ENCODE data around the gene DENND6A. TPM values are rescaled to one million over a fixed set of nuclear protein-coding genes. Genes with fewer than 3 reads are reported as not detected.
"Not testable (repeated sequence)": the region's sequence is repeated elsewhere in the genome, so short reads cannot be mapped to it uniquely, and the experiment has no call there.

DENND6A gene
- total and polyA plus RNA-seq, 4 donors: 8.2 to 53.8 (median 18.9) TPM

DNA sequence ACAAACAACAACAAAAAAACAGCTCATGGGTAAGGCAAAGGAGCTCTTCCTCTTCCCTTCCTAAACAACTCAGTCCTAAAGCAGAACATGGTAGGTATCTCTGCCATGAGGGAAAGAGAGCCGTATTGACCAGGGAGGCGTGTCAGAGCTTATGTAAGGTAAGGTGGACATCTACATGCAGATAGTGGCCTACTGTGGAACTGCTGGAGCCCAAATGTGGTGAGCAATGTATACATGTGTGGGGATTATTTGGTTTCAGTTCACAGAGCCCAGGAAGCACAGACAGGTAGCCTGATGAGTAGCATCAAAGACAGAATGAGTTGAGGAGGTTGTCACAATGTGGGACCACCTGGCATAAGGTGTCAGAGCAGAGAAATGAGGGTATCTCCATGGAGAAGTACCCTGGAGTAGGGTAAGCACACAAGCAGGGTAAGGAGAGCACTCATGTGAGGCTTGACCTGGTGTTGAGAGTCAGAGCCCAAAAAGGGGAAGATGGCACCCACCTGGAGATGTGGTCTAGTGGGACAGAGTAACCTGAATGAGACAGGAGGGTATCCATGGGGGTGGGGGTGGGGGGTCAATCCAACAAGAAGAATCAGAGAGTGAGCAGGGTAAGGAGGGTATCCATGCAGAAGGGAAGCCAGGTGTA, 45.5 kb downstream of the DENND6A start:
- WGBS, 2 donors: 83 to 89% methylated on average over 2 of the region's 2 CpGs
- no peaks in the 10 kb centered on the region for H3K27me3 ChIP-seq (ENCODE audit: control insufficient read depth in 3 of 3, insufficient read depth in 3 of 3, low read length in 2 of 3)
- H3K4me1 ChIP-seq (ENCODE audit: control insufficient read depth in 5 of 5, insufficient read depth in 5 of 5, low read length in 5 of 5): no peaks in the 10 kb centered on the region
- peaks cover 0 to 4% (median 0%) of the 10 kb centered on the region in 4 donors for H3K9me3 ChIP-seq (ENCODE audit: control insufficient read depth in 4 of 4, insufficient read depth in 3 of 4, low read length in 3 of 4)
- H3K36me3 ChIP-seq (ENCODE audit: control insufficient read depth in 4 of 4, insufficient read depth in 4 of 4, low read length in 4 of 4): peaks cover 15 to 30% (median 19%) of the 10 kb centered on the region in 4 donors
- TF ChIP-seq, protein P1, sequence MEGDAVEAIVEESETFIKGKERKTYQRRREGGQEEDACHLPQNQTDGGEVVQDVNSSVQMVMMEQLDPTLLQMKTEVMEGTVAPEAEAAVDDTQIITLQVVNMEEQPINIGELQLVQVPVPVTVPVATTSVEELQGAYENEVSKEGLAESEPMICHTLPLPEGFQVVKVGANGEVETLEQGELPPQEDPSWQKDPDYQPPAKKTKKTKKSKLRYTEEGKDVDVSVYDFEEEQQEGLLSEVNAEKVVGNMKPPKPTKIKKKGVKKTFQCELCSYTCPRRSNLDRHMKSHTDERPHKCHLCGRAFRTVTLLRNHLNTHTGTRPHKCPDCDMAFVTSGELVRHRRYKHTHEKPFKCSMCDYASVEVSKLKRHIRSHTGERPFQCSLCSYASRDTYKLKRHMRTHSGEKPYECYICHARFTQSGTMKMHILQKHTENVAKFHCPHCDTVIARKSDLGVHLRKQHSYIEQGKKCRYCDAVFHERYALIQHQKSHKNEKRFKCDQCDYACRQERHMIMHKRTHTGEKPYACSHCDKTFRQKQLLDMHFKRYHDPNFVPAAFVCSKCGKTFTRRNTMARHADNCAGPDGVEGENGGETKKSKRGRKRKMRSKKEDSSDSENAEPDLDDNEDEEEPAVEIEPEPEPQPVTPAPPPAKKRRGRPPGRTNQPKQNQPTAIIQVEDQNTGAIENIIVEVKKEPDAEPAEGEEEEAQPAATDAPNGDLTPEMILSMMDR (IDR thresholded peaks at IDR 0.05; ENCODE audit: control extremely low read depth, extremely low read depth): no peak
- DNase-seq (no peak), ATAC-seq (ENCODE audit: insufficient read depth, low FRiP score) (no peak)
- no peak overlapping the region for H3K4me3 ChIP-seq
- H3K27ac ChIP-seq (ENCODE audit: low read depth in 1 of 2, low read length in 1 of 2): no peak overlapping the region
- peak overlapping the region in 1 of 2 donors; percentile 49 for H3K9ac ChIP-seq (ENCODE audit: insufficient read depth in 1 of 2, low read length in 2 of 2)

DNA sequence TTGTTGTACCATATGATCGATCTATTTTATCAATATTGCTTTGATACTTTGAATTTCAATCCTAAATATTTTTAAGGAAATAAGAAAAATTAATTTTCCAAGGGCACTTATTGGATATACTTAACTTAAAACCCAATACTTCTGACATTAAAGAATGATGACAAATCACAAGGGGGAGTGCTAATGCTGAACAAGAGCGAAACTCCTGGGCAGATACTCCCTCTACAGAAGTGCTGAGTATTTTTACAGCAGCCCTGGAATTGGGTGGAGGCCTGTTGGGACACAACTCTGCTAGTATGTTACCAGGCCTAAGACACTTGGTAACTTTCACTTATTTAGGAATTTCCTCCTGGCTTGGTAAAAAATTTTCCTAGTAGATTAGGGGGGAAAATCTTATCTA, 46.2 kb downstream of the DENND6A start:
- H3K4me3 ChIP-seq: no peak overlapping the region
- 88 to 91% methylated on average over 2 of the region's 2 CpGs for WGBS, 2 donors
- no peaks in the 10 kb centered on the region for H3K4me1 ChIP-seq (ENCODE audit: control insufficient read depth in 5 of 5, insufficient read depth in 5 of 5, low read length in 5 of 5)
- ATAC-seq (ENCODE audit: insufficient read depth, low FRiP score): no peak
- H3K9me3 ChIP-seq (ENCODE audit: control insufficient read depth in 4 of 4, insufficient read depth in 3 of 4, low read length in 3 of 4): peaks cover 0 to 4% (median 0%) of the 10 kb centered on the region in 4 donors
- no peak overlapping the region for H3K9ac ChIP-seq (ENCODE audit: insufficient read depth in 1 of 2, low read length in 2 of 2)
- no peak overlapping the region for H3K27ac ChIP-seq (ENCODE audit: low read depth in 1 of 2, low read length in 1 of 2)
- peak in 2 of 3 donors; percentile 20 to 23 for DNase-seq
- H3K27me3 ChIP-seq (ENCODE audit: control insufficient read depth in 3 of 3, insufficient read depth in 3 of 3, low read length in 2 of 3): no peaks in the 10 kb centered on the region
- peaks cover 16 to 28% (median 19%) of the 10 kb centered on the region in 4 donors for H3K36me3 ChIP-seq (ENCODE audit: control insufficient read depth in 4 of 4, insufficient read depth in 4 of 4, low read length in 4 of 4)
- TF ChIP-seq, protein P1 (IDR thresholded peaks at IDR 0.05; ENCODE audit: control extremely low read depth, extremely low read depth): no peak

DNA sequence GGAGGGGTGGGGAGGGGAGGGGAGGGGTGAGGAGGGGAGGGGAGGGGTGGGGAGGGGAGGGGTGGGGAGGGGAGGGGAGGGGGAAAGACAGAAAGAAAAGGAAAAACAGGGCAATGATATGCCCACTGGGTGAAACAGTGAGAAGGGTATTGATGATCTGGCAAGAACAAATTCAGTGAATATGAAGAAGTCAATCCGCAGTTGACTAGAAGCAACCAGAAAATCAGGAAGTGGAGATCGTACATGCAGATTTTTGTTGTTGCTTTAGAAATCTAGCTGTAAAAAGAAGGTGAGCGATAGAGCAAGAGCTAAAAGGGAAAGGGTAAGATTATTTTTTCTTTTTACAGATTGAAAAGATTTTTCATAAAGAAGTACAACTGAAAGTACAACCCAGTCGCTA, 48.1 kb downstream of the DENND6A start:
- H3K27me3 ChIP-seq (ENCODE audit: control insufficient read depth in 3 of 3, insufficient read depth in 3 of 3, low read length in 2 of 3): no peaks in the 10 kb centered on the region
- WGBS, 2 donors: 76 to 93% methylated on average over 4 of the region's 4 CpGs
- peaks cover 11 to 31% (median 19%) of the 10 kb centered on the region in 4 donors for H3K36me3 ChIP-seq (ENCODE audit: control insufficient read depth in 4 of 4, insufficient read depth in 4 of 4, low read length in 4 of 4)
- H3K4me3 ChIP-seq: no peak overlapping the region
- peaks cover 0 to 4% (median 0%) of the 10 kb centered on the region in 4 donors for H3K9me3 ChIP-seq (ENCODE audit: control insufficient read depth in 4 of 4, insufficient read depth in 3 of 4, low read length in 3 of 4)
- DNase-seq (no peak), ATAC-seq (ENCODE audit: insufficient read depth, low FRiP score) (no peak)
- no peaks in the 10 kb centered on the region for H3K4me1 ChIP-seq (ENCODE audit: control insufficient read depth in 5 of 5, insufficient read depth in 5 of 5, low read length in 5 of 5)
- no peak overlapping the region for H3K9ac ChIP-seq (ENCODE audit: insufficient read depth in 1 of 2, low read length in 2 of 2)
- TF ChIP-seq, protein P1 (IDR thresholded peaks at IDR 0.05; ENCODE audit: control extremely low read depth, extremely low read depth): no peak
- no peak overlapping the region for H3K27ac ChIP-seq (ENCODE audit: low read depth in 1 of 2, low read length in 1 of 2)

DNA sequence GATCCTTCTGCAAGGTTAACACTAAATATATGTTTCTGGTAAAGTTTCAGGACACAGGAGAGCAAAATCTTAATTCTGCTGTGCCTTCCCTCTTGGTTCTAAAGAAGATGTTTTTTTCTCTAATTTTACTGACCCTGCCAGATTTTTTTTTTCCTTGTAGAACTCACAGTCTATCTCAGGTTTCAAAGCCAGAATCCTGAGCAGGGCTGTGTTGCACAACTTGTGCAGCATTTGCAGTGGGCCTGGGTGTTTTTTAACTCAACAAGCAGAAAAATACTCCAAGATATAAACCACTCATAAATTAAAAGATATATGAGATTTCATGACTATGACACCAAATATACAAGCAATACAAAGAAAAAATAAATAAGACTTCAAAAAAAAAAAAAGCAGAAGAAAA, 55.5 kb downstream of the DENND6A start:
- no peaks in the 10 kb centered on the region for H3K9me3 ChIP-seq (ENCODE audit: control insufficient read depth in 4 of 4, insufficient read depth in 3 of 4, low read length in 3 of 4)
- no peak overlapping the region for H3K4me3 ChIP-seq
- no peak for ATAC-seq (ENCODE audit: insufficient read depth, low FRiP score)
- H3K27me3 ChIP-seq (ENCODE audit: control insufficient read depth in 3 of 3, insufficient read depth in 3 of 3, low read length in 2 of 3): no peaks in the 10 kb centered on the region
- H3K4me1 ChIP-seq (ENCODE audit: control insufficient read depth in 5 of 5, insufficient read depth in 5 of 5, low read length in 5 of 5): no peaks in the 10 kb centered on the region
- peaks cover 9 to 32% (median 17%) of the 10 kb centered on the region in 4 donors for H3K36me3 ChIP-seq (ENCODE audit: control insufficient read depth in 4 of 4, insufficient read depth in 4 of 4, low read length in 4 of 4)
- no peak overlapping the region for H3K27ac ChIP-seq (ENCODE audit: low read depth in 1 of 2, low read length in 1 of 2)
- no peak for DNase-seq
- TF ChIP-seq, protein P1 (IDR thresholded peaks at IDR 0.05; ENCODE audit: control extremely low read depth, extremely low read depth): no peak
- no peak overlapping the region for H3K9ac ChIP-seq (ENCODE audit: insufficient read depth in 1 of 2, low read length in 2 of 2)

DNA sequence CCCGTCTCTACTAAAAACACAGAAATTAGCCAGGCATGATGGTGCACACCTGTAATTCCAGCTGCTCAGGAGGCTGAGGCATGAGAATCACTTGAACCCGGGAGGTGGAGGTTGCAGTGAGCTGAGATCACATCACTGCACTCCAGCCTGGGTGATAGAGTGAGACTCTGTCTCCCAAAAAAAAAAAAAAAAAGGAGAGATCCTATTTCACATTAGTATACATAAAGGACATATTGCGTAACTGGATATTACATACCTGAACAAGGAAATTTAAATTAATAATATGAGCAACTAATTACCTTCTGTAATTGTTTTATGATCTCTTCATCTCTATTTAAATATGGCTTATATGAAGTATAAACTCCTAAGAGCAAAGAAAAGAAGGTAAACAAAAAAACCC, 58.6 kb downstream of the DENND6A start:
- H3K9me3 ChIP-seq (ENCODE audit: control insufficient read depth in 4 of 4, insufficient read depth in 3 of 4, low read length in 3 of 4); H3K27me3 ChIP-seq (ENCODE audit: control insufficient read depth in 3 of 3, insufficient read depth in 3 of 3, low read length in 2 of 3); DNase-seq; H3K9ac ChIP-seq (ENCODE audit: insufficient read depth in 1 of 2, low read length in 2 of 2); ATAC-seq (ENCODE audit: insufficient read depth, low FRiP score); H3K27ac ChIP-seq (ENCODE audit: low read depth in 1 of 2, low read length in 1 of 2); H3K4me3 ChIP-seq; H3K4me1 ChIP-seq (ENCODE audit: control insufficient read depth in 5 of 5, insufficient read depth in 5 of 5, low read length in 5 of 5): not testable (repeated sequence)
- peaks cover 10 to 39% (median 22%) of the 10 kb centered on the region in 4 donors for H3K36me3 ChIP-seq (ENCODE audit: control insufficient read depth in 4 of 4, insufficient read depth in 4 of 4, low read length in 4 of 4)
- WGBS, 2 donors: 94 to 98% methylated on average over 3 of the region's 3 CpGs

Measured in lung (tissue), 12 donors.